KG1 (cell line): ENCODE results near the gene SCARB1.

Experiments
- DNase-seq: peaks from one replicate; lab custom pipeline; 2025; lab: John Stamatoyannopoulos, UW

Gene SCARB1

DNA sequence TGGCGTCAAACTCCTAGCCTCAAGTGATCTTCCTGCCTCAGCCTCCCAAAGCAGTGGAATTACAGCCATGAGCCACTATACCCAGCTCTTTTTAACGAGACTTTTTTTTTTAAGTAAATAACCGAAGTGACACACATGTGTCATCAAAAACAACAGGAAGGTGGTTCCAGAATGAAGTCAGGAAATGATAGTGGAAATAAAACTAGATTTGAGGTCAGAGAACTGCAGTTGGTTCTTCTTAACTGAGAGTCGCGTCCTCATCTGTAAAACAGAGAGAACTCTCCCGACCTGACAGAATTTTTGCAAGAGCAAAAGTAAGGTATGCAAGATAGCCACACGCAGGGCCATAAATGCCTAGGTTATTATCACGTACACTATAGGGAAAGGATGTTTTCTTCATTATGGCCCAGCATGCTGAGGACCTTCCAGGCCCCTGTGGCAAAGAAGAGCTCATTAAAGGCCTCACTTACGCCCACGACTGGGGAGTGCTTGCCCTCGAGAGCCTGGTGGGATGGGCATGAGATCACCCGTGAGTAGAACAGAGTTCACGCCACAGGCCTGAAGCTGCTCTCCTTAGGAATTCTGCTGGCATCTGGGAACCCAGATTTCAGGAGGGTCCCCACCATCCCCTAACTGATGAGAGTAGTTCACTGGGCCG is 67.2 kb downstream of the SCARB1 start:
- no peak for DNase-seq

DNA sequence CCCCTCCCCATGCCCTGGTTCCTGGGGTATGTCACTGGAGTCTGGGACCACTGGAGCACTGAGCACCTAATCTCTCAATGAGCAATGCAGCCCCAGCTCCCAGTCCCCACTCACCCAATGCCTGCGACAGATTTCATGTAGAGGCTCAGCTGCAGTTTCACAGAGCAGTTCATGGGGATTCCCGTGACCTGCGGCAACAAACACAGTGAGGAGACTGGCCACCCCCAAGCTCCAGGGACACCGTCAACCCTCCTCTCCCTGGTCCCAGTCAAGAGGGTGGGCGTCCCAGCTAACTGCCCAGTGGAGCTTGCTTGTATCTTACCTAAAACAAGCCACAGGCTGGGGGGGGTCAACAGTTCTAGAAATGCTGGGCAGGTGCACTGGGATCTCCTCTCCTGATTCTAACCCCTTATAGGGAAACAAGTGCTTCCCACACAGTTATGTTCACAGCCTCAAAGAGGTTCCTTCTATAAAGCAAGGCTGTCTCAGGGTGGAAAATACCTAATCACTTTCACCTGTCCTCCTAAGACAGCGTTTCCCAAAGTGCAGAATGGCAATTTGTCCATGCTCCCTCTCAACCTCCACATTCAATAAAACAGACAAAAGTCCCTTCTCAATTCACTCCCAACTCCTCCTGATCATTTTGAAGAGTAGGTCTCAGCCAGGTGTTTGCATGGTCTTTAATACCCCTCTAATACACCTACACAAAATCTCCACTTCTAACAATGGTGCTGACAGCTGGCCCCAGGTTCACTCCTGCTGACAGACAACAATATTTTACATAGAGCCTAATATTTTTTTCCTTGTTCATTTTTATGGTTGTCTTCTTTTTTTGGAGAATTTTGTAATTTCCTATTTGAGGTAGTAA is 68.3 kb downstream of the SCARB1 start:
- DNase-seq, result no peak

DNA sequence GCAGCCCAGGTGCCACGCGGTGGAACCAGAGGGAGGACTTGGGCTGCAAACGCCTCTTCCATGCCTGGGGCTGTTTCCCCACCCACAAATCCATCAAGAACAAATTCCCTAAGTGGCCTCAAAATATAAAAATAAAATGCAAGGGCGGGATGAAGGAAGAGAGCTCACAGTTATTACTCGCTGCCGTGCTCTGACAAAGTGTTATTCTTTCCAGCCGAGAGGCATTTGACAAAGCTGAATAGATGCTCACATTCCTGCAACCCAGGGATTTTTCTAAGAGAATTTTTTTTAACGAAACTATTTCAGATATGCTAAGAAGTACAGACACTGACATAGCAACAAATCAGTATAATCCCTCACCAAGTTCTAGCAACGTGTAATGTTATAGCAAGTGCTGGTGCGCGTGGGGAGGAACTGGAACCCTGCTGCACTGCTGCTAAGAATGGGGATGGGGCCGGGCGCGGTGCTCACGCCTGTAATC is 70.7 kb downstream of the SCARB1 start:
- no peak for DNase-seq

DNA sequence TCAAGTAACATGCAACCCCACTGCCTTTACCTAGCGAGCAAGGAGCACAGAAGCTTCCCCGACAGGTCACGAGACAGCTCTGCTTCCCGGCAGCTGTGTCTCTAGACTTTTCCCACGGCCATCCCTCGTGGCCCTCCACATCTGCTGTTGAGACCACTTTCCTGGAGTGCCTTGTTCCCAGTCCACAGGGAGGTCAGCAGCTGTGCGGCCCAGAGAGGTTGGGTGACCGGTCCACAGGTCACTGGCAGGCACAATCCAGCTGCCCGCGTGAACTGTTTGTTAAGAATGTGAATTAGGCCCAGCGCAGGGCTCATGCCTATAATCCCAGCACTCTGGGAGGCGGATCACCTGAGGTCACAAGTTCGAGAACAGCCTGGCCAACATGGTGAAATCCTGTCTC is 71.5 kb downstream of the SCARB1 start:
- no peak for DNase-seq

DNA sequence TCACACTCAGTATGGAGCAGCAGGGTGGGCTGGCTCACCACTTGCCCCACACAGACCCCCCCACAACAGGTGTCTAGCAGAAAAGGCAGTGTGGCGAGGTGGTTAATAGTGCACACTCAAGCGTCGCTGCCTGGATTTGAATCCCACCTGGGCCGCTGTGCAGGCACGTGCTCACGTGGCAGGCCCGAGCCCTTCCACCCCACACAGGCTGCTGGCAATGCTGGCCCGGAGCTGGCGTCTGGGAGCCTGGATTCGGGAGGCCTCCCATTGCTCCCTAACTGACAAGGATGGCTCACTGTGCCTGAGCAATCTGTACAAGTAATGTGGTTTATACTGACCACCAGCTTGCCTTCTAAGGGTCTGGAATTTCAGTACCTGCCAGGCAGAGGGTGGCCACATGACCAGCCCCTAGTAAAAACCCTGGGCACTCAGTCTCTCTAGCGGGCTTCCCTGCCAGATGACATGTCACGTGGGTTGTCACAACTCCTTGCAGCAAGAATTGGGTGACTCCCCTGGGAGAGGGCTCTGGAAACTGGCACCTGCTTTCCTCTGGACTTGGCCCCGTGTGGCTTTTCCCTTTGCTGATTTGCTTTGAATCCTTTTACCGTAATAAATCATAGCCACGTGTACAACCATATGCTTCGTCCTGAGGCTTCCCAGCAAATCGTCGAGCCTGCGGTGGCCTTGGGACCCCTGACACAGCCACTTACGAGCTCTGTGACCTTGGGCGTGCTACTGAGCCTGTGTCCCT is 72.8 kb downstream of the SCARB1 start:
- DNase-seq, result no peak

DNA sequence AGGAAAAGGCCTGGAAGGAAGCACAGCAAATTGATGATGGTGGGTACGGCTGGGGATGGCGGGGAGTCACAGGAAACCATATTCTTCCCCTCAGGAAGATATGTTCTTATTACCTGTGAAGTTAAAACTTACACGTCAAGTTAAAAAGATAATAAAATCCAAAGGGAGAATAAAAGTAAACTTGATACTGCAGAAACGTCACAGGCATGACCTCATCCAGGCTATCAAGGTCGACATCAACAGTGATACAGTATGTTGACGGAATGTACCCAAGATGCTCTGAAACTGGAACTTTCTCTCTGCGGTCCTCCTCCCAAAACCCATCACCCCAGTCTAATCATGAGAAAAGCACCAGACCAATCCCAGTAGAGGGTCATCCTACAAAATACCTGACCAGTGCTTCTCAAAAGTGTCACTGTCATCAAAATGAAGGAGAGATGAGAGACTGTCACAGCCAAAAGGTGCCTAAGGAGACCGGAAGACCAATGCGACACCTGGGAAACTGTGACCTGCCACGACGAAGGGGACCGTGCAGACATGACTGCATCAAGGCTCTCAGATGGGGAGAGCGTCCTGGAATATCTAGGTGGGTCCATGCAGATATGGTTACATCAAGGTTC is 74.6 kb downstream of the SCARB1 start:
- no peak for DNase-seq

DNA sequence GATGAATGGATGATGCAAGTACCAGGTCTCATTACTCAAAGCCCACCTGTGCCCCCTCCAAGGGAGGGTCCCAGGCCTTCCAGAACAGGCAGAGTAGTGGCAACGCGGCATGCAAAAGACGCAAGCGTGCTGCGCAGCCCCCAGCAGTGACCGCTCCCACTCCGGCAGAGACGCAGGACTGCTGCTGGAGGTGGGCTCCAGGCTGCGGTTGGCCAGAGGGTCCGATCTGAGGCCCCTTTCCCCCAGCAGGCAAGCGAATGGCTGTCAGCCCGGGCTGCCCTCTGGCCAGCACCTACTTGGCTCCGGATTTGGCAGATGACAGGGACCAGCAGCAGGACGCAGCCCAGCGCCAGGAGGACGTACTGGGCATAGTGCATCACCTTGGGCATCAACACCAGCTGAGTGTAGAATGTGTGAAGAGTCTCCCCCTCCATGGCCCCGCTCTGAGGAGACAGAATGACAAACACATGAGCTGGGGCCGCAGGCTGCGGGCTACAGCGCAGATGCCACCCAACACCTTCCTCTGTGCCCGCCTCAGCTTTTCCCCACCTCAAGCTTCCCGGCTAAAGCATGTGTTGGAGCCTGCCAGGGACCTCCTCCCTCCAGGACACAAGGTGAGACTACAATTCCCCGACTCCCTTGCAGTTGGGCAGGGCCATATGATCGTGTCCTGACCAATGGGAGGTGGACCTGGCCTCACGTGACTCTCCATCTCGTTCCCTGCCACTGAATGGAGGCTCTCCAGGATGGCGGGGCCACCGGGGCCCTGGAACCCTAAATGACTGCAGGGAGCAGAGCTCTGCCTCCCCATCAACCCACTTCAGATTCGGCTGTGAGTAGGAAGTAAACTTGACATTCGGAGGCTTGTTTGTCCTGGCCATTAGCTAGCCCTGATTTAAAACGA is 77.4 kb downstream of the SCARB1 start:
- DNase-seq, result no peak

DNA sequence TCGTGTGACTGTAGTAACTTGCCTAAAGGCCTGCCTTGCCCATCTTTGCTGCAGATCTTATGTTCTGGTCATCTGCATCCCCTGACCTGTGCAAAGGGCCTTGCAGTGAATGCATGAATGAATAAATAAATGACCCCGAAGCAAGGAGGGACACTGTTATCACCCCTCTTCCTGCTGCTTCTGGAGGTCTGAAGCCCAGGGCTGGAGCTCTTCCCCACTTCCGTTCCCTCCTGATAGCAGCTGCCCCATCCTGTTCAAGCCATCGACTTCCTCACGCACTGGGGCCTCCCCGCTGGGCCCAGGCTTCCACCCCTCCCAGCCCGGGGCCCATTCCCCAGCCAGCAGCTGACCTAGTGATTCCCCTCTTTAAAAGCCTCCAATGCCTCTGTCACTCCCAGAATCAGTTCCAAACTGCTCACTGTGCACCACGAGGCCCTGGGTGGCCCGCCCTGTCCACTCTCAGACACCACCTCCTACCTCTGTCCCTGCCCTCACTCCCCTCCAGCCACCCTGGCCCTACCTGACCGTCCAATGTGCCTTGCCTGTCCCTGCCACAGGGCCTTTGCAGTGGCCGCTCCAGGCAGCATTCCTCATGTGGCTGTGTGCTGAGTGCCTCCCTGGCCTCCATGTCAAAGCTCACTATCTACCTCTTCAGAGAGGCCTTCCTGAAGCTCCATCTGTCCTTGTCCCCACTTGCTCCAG is 78.6 kb downstream of the SCARB1 start:
- DNase-seq, result no peak

DNA sequence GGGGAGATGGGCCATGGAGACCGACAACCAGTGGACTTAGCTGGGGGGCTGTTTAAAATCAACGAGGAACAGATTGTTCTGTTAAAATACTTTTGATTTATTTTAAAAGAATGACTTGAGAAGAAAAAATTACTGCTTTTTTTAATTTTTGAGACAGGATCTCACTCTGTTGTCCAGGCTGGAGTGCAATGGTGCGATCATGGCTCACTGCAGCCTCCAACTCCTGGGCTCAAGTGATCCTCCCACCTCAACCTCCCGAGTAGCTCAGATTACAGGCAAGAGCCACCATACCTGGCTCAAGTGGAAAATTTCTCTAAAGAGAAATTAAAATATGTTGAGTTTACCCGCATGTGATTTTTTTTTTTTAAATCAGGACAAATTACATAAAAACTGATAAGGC is 80.6 kb downstream of the SCARB1 start:
- DNase-seq, result no peak

DNA sequence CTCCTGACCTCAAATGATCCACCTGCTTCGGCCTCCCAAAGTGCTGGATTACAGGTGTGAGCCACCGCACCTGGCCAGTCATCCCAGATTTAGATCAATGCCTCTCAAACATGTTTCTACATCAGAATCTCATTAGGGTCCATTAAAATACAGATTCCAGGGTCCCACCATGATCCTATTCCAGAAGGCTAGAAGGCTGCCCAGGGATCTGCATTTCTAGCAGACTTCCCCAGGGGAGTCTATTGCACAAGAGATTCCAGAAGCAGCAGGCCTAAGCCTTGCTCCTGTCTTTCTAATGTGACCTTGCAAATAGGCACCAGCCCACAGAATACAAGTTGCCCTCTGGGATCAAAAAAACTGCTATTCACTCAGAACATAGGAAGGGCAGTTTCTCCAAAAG is 81.5 kb downstream of the SCARB1 start:
- DNase-seq, result no peak

DNA sequence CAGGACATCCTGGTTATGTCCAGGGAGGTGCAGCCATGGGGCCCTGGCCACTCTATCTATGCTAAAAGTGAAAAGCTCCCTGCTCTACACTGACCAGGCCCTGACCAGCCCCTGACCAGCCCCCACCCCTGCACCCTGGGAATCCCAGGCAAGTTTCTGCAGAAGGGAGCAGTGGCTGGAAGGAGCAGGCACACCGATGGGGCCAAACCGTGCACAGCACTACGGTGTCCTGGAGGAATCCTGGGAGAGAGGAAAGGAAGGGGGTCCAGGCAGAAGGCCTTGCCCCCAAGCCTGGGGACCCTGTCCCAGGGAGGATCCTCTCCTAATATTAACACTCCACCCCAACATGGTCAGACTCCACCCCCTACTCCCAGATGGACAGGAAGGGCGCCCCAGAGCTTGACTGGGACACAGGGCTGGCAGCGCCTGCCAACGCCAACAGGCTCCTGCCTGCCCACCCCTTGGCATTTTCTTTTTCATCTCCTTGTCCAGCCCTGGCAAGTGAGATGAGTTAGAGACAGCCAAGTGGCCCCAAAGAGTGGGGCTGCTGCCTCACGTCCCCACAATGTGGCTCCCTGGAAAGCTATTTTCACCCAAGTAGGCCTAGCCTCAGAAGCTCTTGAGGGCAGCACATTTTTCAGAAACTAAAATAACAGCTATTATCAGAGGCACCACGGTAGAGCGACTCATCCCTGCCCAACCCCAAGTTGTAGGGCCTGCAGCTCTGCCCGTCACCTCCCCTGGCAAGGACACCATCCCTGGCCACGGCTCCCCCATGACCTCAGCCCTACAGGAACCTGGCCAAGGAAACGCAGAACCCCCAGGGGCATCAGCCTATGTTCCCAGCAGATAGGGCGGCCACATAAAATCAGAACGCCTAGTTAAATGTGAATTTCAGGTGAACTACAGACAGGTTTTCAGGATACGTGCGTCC is 82.6 kb downstream of the SCARB1 start:
- no peak for DNase-seq

DNA sequence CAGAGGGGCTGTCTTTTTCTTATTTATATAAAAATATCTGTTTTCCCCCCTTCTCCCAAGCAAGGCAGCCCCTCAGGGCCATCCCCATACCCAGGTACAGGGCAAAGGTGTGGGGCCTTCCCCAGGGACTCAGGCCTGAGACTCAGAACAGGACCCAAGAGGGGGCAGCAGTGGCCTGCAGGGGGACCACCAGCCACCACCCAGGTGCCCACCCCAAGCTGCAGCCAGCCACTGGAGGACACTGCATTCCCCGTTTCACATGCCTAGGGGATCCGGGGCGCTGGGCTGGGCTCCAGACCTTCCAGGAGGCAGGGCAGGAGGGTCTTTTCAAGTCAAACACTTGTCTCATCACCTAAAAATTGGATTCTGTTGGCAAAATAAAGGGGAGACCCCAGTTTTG is 83.3 kb downstream of the SCARB1 start:
- DNase-seq, result no peak

DNA sequence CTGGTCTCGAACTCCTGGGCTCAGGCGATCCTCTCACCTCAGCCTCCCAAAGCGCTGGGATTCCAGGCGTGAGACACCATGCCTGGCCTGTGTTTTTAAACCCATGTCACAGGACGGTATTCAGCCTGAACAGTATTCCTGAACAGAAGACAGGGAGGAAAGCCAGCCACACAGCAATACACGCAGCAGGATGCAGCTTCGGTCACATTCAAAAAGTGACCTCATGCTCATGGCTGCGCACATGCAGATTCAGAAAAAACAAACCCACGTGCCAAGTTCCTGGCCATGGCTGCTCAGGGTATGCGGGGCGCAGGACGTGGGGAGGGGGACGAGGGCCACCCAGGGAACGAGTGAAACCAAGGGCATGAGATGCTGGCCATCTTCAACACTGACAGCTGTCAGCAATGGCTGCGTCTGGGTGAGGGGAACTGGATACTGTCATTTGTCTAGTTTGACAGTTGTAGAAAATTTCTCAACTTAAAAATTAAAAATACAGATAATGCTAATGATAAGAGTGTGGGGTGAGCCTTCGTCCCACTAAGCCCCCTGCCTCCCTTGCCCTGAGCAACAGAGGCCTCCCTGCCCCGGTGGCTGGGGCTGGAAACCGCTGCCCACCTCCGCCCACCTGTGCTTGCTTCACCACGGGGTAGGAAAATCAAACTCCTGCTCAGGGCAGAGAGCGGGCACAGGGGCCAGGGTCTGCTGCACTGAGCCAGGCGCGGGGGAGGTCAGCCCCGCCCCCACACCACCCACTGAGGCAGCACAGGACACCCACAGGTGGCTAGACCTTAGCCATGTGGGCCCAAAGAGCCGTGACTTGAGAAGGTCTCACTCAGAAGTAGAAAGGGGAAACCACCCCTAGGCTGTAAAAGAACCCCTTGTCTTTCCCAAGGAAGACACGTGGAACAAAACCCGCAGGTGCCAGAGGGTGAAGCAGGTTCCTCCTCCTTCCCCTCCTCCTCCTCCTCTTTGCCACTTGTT is 84.2 kb downstream of the SCARB1 start:
- no peak for DNase-seq

DNA sequence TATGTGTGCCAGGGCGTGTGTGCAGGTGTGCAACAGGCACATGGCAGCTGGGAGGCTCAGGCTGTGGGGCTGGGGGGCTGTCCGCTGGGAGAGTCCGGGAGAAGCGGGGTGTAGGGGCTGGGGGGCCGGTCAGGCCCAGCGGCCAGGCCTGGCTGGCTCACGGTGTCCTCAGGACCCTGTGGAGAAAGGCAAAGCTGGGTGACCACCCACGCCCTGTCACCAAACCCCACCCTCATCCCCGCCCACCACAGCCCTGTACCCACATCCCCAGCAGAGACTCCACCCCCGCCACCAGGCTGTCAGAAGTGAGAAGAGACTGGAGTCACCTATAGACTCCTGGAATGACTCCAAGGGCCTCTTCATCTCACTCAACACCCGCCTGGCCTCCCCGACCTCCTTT is 85.3 kb downstream of the SCARB1 start:
- DNase-seq, result no peak

DNA sequence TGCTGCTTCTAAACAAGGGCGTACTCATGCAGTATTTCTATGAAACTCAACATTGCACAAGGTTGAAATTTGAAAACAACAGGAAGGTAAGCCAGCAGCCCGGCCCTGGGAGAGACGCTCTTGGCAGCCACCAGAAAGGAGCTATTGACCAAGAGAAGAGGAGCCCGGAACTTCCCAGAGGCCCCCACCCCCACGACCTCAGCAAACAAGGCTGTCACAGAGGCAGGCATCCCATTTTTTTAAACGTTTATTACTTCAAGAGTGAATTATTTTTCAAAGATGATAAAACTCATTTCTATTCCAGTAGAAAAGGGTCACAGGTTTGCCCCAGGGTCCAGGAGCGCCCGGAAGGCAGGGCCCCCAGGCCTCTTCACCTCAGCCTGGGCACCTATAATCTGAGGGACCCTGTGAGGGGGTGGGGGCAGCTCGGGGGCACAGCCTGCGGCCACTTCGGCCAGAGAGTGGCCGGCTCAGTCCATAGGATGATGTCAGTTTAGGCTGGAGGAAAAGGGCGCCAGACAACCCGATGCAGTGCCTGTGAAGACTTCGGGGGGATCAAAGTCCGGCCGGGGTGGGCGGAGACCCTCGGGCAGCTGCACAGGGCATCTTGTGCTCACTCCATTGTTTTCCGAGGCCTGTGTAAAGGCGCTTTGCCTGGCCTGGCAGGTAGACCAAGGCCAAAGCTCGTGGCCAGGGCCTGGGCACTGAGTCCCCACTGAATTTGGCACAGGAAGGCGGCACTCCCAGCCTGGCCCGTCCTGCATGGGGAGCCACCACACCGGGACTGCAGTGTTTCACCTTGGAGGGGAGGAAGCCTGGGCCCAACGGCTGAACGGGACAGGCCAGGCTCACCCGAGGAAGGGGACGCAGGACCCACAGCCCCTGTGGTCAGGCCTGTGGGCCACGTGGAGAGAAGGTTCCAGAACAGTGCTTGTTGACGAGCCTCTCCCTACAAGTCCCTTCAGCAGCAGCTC is 86.0 kb downstream of the SCARB1 start:
- DNase-seq, result no peak

DNA sequence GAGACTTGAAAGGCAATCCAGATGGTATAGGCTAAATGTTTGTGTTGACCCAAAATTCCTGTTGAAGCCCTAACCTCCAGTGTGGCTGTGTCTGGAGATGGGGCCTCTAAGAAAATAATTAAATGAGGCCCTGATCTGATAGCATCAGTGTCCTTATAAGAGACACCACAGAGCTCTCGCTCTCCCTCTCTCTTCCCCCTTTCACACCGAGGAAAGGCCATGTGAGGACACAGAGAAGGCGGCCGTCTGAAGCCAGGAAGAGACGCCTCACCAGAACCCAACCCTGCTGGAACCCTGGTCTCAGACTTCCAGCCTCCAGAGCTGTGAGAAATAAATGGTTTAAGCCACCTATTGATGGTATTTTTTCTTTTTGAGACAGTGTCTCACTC is 87.5 kb downstream of the SCARB1 start:
- no peak for DNase-seq
